ENCODE results near the gene CHRNB2.

- TF ChIP-seq POLR2AphosphoS5 (IDR thresholded peaks at IDR 0.05; ENCODE audit: insufficient read depth in 1 of 2, low read depth in 1 of 2), result no peak
- TF ChIP-seq, protein P1, sequence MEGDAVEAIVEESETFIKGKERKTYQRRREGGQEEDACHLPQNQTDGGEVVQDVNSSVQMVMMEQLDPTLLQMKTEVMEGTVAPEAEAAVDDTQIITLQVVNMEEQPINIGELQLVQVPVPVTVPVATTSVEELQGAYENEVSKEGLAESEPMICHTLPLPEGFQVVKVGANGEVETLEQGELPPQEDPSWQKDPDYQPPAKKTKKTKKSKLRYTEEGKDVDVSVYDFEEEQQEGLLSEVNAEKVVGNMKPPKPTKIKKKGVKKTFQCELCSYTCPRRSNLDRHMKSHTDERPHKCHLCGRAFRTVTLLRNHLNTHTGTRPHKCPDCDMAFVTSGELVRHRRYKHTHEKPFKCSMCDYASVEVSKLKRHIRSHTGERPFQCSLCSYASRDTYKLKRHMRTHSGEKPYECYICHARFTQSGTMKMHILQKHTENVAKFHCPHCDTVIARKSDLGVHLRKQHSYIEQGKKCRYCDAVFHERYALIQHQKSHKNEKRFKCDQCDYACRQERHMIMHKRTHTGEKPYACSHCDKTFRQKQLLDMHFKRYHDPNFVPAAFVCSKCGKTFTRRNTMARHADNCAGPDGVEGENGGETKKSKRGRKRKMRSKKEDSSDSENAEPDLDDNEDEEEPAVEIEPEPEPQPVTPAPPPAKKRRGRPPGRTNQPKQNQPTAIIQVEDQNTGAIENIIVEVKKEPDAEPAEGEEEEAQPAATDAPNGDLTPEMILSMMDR (IDR thresholded peaks at IDR 0.05), result no peak
- no peak for TF ChIP-seq POLR2A (IDR thresholded peaks at IDR 0.05)
These were observed at the start of gene CHRNB2 for GRCh38 chr1:154567386-154568156.
